PC-3 (cell line): Measurements from ENCODE around the gene KAZN.

ENCODE experiments used
- CTCF ChIP-seq: fragments of 300-600 bp; sonication (generic); conservative IDR thresholded peaks from 2 replicates; pipeline ENCODE4 v1.5.1; 2017; ENCODE audit warnings: antibody characterized with exemption, low read depth, mild to moderate bottlenecking, low read length
- EZH2 ChIP-seq: fragments of 300-600 bp; sonication (generic); IDR thresholded peaks from one replicate; pipeline ENCODE4 v1.6.1; 2017; ENCODE audit warnings: antibody characterized with exemption, mild to moderate bottlenecking, low read length; ENCODE audit not compliant: unreplicated experiment

GRCh38 chr1:15146971-15147376, 548.5 kb downstream of the KAZN start:
- no peak for TF ChIP-seq CTCF
- no peak for TF ChIP-seq EZH2
